Smooth muscle cell (in vitro differentiated cells): Measurements from ENCODE around the gene MT1A. TPM values are rescaled to one million over a fixed set of nuclear protein-coding genes. Genes with fewer than 3 reads are reported as not detected.

Source experiments
- DNase-seq: peaks from one replicate; lab custom pipeline; 2025; ENCODE audit not compliant: unreplicated experiment; lab: John Stamatoyannopoulos, UW
- H2AFZ ChIP-seq: fragments of 200-600 bp; sonication (generic); 2 replicates; pipeline ENCODE4 v1.6.0; 2016; ENCODE audit warnings: antibody characterized with exemption, low read depth, mild to moderate bottlenecking
- H3F3A ChIP-seq: fragments of 200-600 bp; sonication (generic); 2 replicates; pipeline ENCODE4 v1.6.0; 2017; ENCODE audit warnings: antibody characterized with exemption, low read depth
- H3K27ac ChIP-seq: fragments of 200-600 bp; sonication (generic); 2 replicates; pipeline ENCODE4 v1.5.1; 2016; ENCODE audit warnings: low read depth, mild to moderate bottlenecking
- H3K27me3 ChIP-seq: fragments of 200-600 bp; sonication (generic); 2 replicates; pipeline ENCODE4 v1.6.1; 2016; ENCODE audit warnings: low read depth, mild to moderate bottlenecking
- H3K36me3 ChIP-seq: fragments of 200-600 bp; sonication (generic); 2 replicates; pipeline ENCODE4 v1.5.1; 2016; ENCODE audit warnings: low read depth
- H3K4me1 ChIP-seq: fragments of 200-600 bp; sonication (generic); 2 replicates; pipeline ENCODE4 v1.5.1; 2016; ENCODE audit warnings: low read depth
- H3K4me2 ChIP-seq: fragments of 200-600 bp; sonication (generic); 2 replicates; pipeline ENCODE4 v1.6.0; 2016; ENCODE audit warnings: mild to moderate bottlenecking
- H3K4me3 ChIP-seq: fragments of 200-600 bp; sonication (generic); 2 replicates; pipeline ENCODE4 v1.5.1; 2016; ENCODE audit warnings: mild to moderate bottlenecking
- H3K79me2 ChIP-seq: fragments of 200-600 bp; sonication (generic); 2 replicates; pipeline ENCODE4 v1.6.0; 2016; ENCODE audit warnings: low read depth, mild to moderate bottlenecking
- H3K9ac ChIP-seq: fragments of 200-600 bp; sonication (generic); 2 replicates; pipeline ENCODE4 v1.6.0; 2016; ENCODE audit warnings: low read depth
- H3K9me3 ChIP-seq: fragments of 200-600 bp; sonication (generic); replicated peaks from 2 replicates; pipeline ENCODE4 v1.5.1; 2016; ENCODE audit warnings: low read depth
- H4K20me1 ChIP-seq: fragments of 200-600 bp; sonication (generic); 2 replicates; pipeline ENCODE4 v1.6.0; 2016; ENCODE audit warnings: low read depth
- CTCF ChIP-seq: fragments of 200-600 bp; sonication (generic); IDR thresholded peaks from 2 replicates; pipeline ENCODE4 v1.5.1; 2017; ENCODE audit warnings: borderline replicate concordance, mild to moderate bottlenecking, antibody characterized with exemption; ENCODE audit not compliant: insufficient read depth, poor library complexity, severe bottlenecking
- WGBS: methylation state at CpG from one replicate; pipeline ENCODE4 v1.1.7; 2016; ENCODE audit warnings: low lambda C conversion rate; 5-methylcytosine and 5-hydroxymethylcytosine counted together
- polyA plus RNA-seq: library from polyadenylated mRNA; unstranded; fragments of >200 nt; fragmentation: Nextera tagmentation; extraction: Ambion mirVana; gene quantifications from 2 replicates; pipeline ENCODE4 v1.2.1, GENCODE V29; 2016
- total RNA-seq: library from RNA; depleted of rRNA; stranded (reverse); fragments of >200 nt; gene quantifications from 2 replicates; pipeline ENCODE4 v1.2.3, GENCODE V29; 2014

The MT1A gene
- total and polyA plus RNA-seq, 2 experiments from 2014 or later = not detected

GRCh38 chr16:56605475-56605874, 33.0 kb upstream of the MT1A start:
- Histone ChIP-seq H3K9ac (no peak overlapping the region), H3K9me3 (no peaks in the 10 kb centered on the region), H3K4me3 (no peak overlapping the region), H2AFZ (no peak overlapping the region), H3K27ac (no peak overlapping the region), H3K4me1 (peaks cover 18% of the 10 kb centered on the region), H3K36me3 (no peaks in the 10 kb centered on the region), H3F3A (peaks cover 21% of the 10 kb centered on the region), H3K79me2 (no peaks in the 10 kb centered on the region), H3K27me3 (no peaks in the 10 kb centered on the region), H4K20me1 (no peaks in the 10 kb centered on the region), H3K4me2 (no peak overlapping the region)
- WGBS = 93% methylated on average over 1 of the region's 1 CpG
- no peak for DNase-seq
- no peak for TF ChIP-seq CTCF

GRCh38 chr16:56606071-56606475, 32.4 kb upstream of the MT1A start:
- H2AFZ ChIP-seq = no peak overlapping the region
- H3K27ac ChIP-seq = peak overlapping the region; percentile 93
- H3K27me3 ChIP-seq = no peaks in the 10 kb centered on the region
- peaks cover 18% of the 10 kb centered on the region for H3K4me1 ChIP-seq
- no peaks in the 10 kb centered on the region for H3K36me3 ChIP-seq
- H3K9me3 ChIP-seq = no peaks in the 10 kb centered on the region
- no peak overlapping the region for H3K4me3 ChIP-seq
- no peaks in the 10 kb centered on the region for H3K79me2 ChIP-seq
- no peaks in the 10 kb centered on the region for H4K20me1 ChIP-seq
- 89% methylated on average over 3 of the region's 3 CpGs for WGBS
- no peak overlapping the region for H3K4me2 ChIP-seq
- no peak for DNase-seq
- no peak for TF ChIP-seq CTCF
- H3F3A ChIP-seq = peaks cover 23% of the 10 kb centered on the region
- H3K9ac ChIP-seq = no peak overlapping the region

GRCh38 chr16:56606476-56607108, 31.9 kb upstream of the MT1A start:
- Histone ChIP-seq H3K4me2 (peak overlapping the region; percentile 60), H3K36me3 (no peaks in the 10 kb centered on the region), H4K20me1 (no peaks in the 10 kb centered on the region), H3K27ac (peak overlapping the region; percentile 93), H3F3A (peaks cover 23% of the 10 kb centered on the region), H3K9me3 (no peaks in the 10 kb centered on the region), H3K4me3 (no peak overlapping the region), H3K4me1 (peaks cover 18% of the 10 kb centered on the region), H3K79me2 (no peaks in the 10 kb centered on the region), H3K9ac (peak overlapping the region; percentile 32), H3K27me3 (no peaks in the 10 kb centered on the region), H2AFZ (no peak overlapping the region)
- no peak for TF ChIP-seq CTCF
- no peak for DNase-seq
- WGBS = 55% methylated on average over 8 of the region's 8 CpGs

- H3K27me3 ChIP-seq = no peaks in the 10 kb centered on the region
- no peak for TF ChIP-seq CTCF
- no peak overlapping the region for H2AFZ ChIP-seq
- WGBS = 21% methylated on average over 14 of the region's 14 CpGs
- H3K79me2 ChIP-seq = no peaks in the 10 kb centered on the region
- peak overlapping the region; percentile 93 for H3K27ac ChIP-seq
- no peaks in the 10 kb centered on the region for H3K36me3 ChIP-seq
- no peak for DNase-seq
- no peak overlapping the region for H3K4me3 ChIP-seq
- peak overlapping the region; percentile 88 for H3K4me2 ChIP-seq
- H3K9me3 ChIP-seq = no peaks in the 10 kb centered on the region
- peak overlapping the region; percentile 32 for H3K9ac ChIP-seq
- no peaks in the 10 kb centered on the region for H4K20me1 ChIP-seq
- H3F3A ChIP-seq = peaks cover 23% of the 10 kb centered on the region
- H3K4me1 ChIP-seq = peaks cover 18% of the 10 kb centered on the region
Measured at GRCh38 chr16:56607109-56607618, 31.3 kb upstream of the MT1A start.
